Progenitor cell of endocrine pancreas (in vitro differentiated cells): ENCODE measurements around the gene AZU1. TPM values are rescaled to one million over a fixed set of nuclear protein-coding genes. Genes with fewer than 3 reads are reported as not detected.

Experiments
- DNase-seq: peaks from one replicate; pipeline ENCODE4 v3.0.0; 2021; ENCODE audit warnings: low spot score; ENCODE audit not compliant: unreplicated experiment
- H3K27ac Mint-ChIP-seq: 2 replicates; pipeline ENCODE4 v1.8.0; 2021; ENCODE audit warnings: mild to moderate bottlenecking, moderate library complexity, mixed read lengths
- H3K27me3 Mint-ChIP-seq: 2 replicates; pipeline ENCODE4 v1.8.0; 2021; ENCODE audit warnings: mixed read lengths
- H3K36me3 Mint-ChIP-seq: 2 replicates; pipeline ENCODE4 v1.8.0; 2022; ENCODE audit warnings: mixed read lengths; ENCODE audit not compliant: insufficient read depth
- H3K4me1 Mint-ChIP-seq: 2 replicates; pipeline ENCODE4 v1.8.0; 2021; ENCODE audit warnings: low read depth, mixed read lengths
- H3K4me3 Mint-ChIP-seq: 2 replicates; pipeline ENCODE4 v1.8.0; 2021; ENCODE audit warnings: low read depth, mild to moderate bottlenecking, moderate library complexity, mixed read lengths
- H3K9me3 Mint-ChIP-seq: 2 replicates; pipeline ENCODE4 v1.8.0; 2021; ENCODE audit warnings: low read depth, mixed read lengths
- CTCF ChIP-seq: fragments of 200-600 bp; sonication (generic); IDR thresholded peaks from one replicate; pipeline ENCODE4 v1.5.0; 2021; ENCODE audit warnings: antibody characterized with exemption, mild to moderate bottlenecking; ENCODE audit not compliant: unreplicated experiment
- total RNA-seq: library from RNA; stranded (reverse); gene quantifications from 2 replicates; pipeline ENCODE4 v1.2.1, GENCODE V29; 2021

Gene AZU1
- total RNA-seq, 1 donor from 2014 or later, result 5.1 TPM

GRCh38 chr19:869245-870177 lies 41.9 kb downstream of the AZU1 start:
- no peak for TF ChIP-seq CTCF
- Mint-ChIP-seq H3K27me3 (no peaks in the 10 kb centered on the region), H3K27ac (no peak overlapping the region), H3K36me3 (peaks cover 18% of the 10 kb centered on the region), H3K9me3 (no peaks in the 10 kb centered on the region), H3K4me1 (peaks cover 1% of the 10 kb centered on the region), H3K4me3 (no peak overlapping the region)
- DNase-seq, result no peak

- no peak for DNase-seq
- H3K27ac Mint-ChIP-seq, result no peak overlapping the region
- no peak for TF ChIP-seq CTCF
- H3K4me1 Mint-ChIP-seq, result peaks cover 1% of the 10 kb centered on the region
- H3K27me3 Mint-ChIP-seq, result no peaks in the 10 kb centered on the region
- H3K36me3 Mint-ChIP-seq, result peaks cover 15% of the 10 kb centered on the region
- no peaks in the 10 kb centered on the region for H3K9me3 Mint-ChIP-seq
- no peak overlapping the region for H3K4me3 Mint-ChIP-seq
Measured at GRCh38 chr19:870314-870713, 42.7 kb downstream of the AZU1 start.

GRCh38 chr19:870963-871401 lies 43.3 kb downstream of the AZU1 start:
- Mint-ChIP-seq H3K4me1 (peaks cover 1% of the 10 kb centered on the region), H3K27me3 (no peaks in the 10 kb centered on the region), H3K9me3 (no peaks in the 10 kb centered on the region), H3K36me3 (peaks cover 14% of the 10 kb centered on the region), H3K4me3 (no peak overlapping the region), H3K27ac (no peak overlapping the region)
- no peak for TF ChIP-seq CTCF
- no peak for DNase-seq

- no peak for DNase-seq
- H3K36me3 Mint-ChIP-seq, result peaks cover 15% of the 10 kb centered on the region
- no peak overlapping the region for H3K4me3 Mint-ChIP-seq
- H3K27me3 Mint-ChIP-seq, result no peaks in the 10 kb centered on the region
- peak overlapping the region; percentile 77 for H3K27ac Mint-ChIP-seq
- no peaks in the 10 kb centered on the region for H3K9me3 Mint-ChIP-seq
- peaks cover 1% of the 10 kb centered on the region for H3K4me1 Mint-ChIP-seq
- no peak for TF ChIP-seq CTCF
Measured at GRCh38 chr19:871446-872265, 44.0 kb downstream of the AZU1 start.

- no peak for TF ChIP-seq CTCF
- Mint-ChIP-seq H3K4me3 (no peak overlapping the region), H3K36me3 (peaks cover 14% of the 10 kb centered on the region), H3K9me3 (no peaks in the 10 kb centered on the region), H3K27me3 (no peaks in the 10 kb centered on the region), H3K27ac (peak overlapping the region; percentile 41), H3K4me1 (peaks cover 1% of the 10 kb centered on the region)
- no peak for DNase-seq
Measured at GRCh38 chr19:872266-872951, 44.8 kb downstream of the AZU1 start.
